ENCODE measurements around the gene RFX8. TPM values are rescaled to one million over a fixed set of nuclear protein-coding genes. Genes with fewer than 3 reads are reported as not detected.

The RFX8 gene
- total and polyA plus RNA-seq, 2 donors (not counting 3 experiments of a cell fraction or from before 2014, with no cell fraction given), result 0.21 to 1.00 TPM

DNA sequence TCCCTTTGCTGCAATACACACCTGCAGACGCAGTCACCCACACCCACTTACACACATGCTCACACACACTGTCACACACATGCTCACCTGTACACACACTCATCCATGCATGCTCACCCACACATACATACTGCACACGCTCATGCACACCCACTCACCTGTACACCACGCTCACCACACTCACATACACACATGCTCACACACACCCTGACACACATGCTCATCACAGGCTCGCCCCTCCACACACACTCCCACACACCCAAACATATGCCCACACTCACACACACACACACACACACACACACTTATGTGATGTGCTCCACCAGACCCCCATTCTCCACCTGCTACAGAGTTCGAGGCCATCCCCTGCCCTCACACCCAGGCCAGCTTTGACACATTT, 64.8 kb downstream of the RFX8 start:
- H3K4me3 ChIP-seq (replicated peaks in 1 of 3; ENCODE audit: insufficient read depth in 1 of 3, low read depth in 1 of 3, low read length in 3 of 3), result no peak overlapping the region
- TF ChIP-seq, protein P1, sequence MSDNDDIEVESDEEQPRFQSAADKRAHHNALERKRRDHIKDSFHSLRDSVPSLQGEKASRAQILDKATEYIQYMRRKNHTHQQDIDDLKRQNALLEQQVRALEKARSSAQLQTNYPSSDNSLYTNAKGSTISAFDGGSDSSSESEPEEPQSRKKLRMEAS (IDR thresholded peaks at IDR 0.05; ENCODE audit: insufficient read depth, insufficient read length), result no peak
- no peak for TF ChIP-seq MYC (IDR thresholded peaks at IDR 0.05; ENCODE audit: low read depth, low read length)
- TF ChIP-seq GATA2 (IDR thresholded peaks at IDR 0.05; ENCODE audit: insufficient read depth, insufficient read length, low read depth, low read length), result no peak
- no peak for TF ChIP-seq POLR2AphosphoS5 (IDR thresholded peaks at IDR 0.05; ENCODE audit: insufficient read depth, low read depth, low read length)
- TF ChIP-seq POLR2A (IDR thresholded peaks at IDR 0.05; ENCODE audit: low read depth, low read length), result no peak
- no peak for TF ChIP-seq FOS (IDR thresholded peaks at IDR 0.05; ENCODE audit: borderline replicate concordance, insufficient read depth, low read length)
- no peak for TF ChIP-seq EZH2 (IDR thresholded peaks at IDR 0.05; ENCODE audit: borderline replicate concordance, low read depth, low read length, severe bottlenecking)
- TF ChIP-seq JUN (IDR thresholded peaks at IDR 0.05; ENCODE audit: borderline replicate concordance, insufficient read depth, insufficient read length, low read depth), result no peak
- TF ChIP-seq, protein P2, sequence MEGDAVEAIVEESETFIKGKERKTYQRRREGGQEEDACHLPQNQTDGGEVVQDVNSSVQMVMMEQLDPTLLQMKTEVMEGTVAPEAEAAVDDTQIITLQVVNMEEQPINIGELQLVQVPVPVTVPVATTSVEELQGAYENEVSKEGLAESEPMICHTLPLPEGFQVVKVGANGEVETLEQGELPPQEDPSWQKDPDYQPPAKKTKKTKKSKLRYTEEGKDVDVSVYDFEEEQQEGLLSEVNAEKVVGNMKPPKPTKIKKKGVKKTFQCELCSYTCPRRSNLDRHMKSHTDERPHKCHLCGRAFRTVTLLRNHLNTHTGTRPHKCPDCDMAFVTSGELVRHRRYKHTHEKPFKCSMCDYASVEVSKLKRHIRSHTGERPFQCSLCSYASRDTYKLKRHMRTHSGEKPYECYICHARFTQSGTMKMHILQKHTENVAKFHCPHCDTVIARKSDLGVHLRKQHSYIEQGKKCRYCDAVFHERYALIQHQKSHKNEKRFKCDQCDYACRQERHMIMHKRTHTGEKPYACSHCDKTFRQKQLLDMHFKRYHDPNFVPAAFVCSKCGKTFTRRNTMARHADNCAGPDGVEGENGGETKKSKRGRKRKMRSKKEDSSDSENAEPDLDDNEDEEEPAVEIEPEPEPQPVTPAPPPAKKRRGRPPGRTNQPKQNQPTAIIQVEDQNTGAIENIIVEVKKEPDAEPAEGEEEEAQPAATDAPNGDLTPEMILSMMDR (IDR thresholded peaks at IDR 0.05; ENCODE audit: extremely low read depth in 1 of 2, insufficient read depth in 1 of 2, low read depth in 1 of 2, low read length in 2 of 2), result no peak
- no peak overlapping the region for H3K9ac ChIP-seq (replicated peaks; ENCODE audit: extremely low read depth, insufficient read depth, low read length)
- ChIA-PET POLR2A (no interaction called here), CTCF (interaction anchor here (1.2 to 7.8 kb wide), 5 partner anchors 9 to 133 kb away, joined by 3 to 55 read pairs (median 4); partner anchors contain the start of gene CREG2)
- dilution Hi-C loops (cut with MboI; ENCODE audit: extremely low pct_ligation_motif_present, low sequenced_read_pairs) (no loop called here), intact Hi-C loops (cut with micrococcal nuclease) (no loop called here)
- H3K4me2 ChIP-seq (ENCODE audit: insufficient read depth, low read length), result no peak overlapping the region
- peaks cover 0 to 18% of the 10 kb centered on the region in 2 experiments for H3K27me3 ChIP-seq (ENCODE audit: control insufficient read depth in 2 of 2, insufficient read depth in 2 of 2, low read length in 2 of 2)
- FAIRE-seq (no peak), DNase-seq (ENCODE audit: low read depth, low spot score) (no peak)
- no peaks in the 10 kb centered on the region for H3K9me1 ChIP-seq (replicated peaks; ENCODE audit: control insufficient read depth, extremely low read depth, insufficient read depth, low read length)
- H2AFZ ChIP-seq (ENCODE audit: low read depth, low read length), result no peak overlapping the region
- no peaks in the 10 kb centered on the region for H3K4me1 ChIP-seq (ENCODE audit: control insufficient read depth, extremely low read depth, insufficient read depth, low read length)
- H3K27ac ChIP-seq (ENCODE audit: insufficient read depth, low read depth, low read length), result no peak overlapping the region
- H4K20me1 ChIP-seq (replicated peaks; ENCODE audit: control insufficient read depth, extremely low read depth, insufficient read depth, low read length), result no peaks in the 10 kb centered on the region
- H3K36me3 ChIP-seq (ENCODE audit: control insufficient read depth in 2 of 2, extremely low read depth in 1 of 2, insufficient read depth in 2 of 2, low read length in 2 of 2), result no peaks in the 10 kb centered on the region
- no peaks in the 10 kb centered on the region for H3K9me3 ChIP-seq (replicated peaks; ENCODE audit: control insufficient read depth, insufficient read depth, low read length)
- no TSS peak for BruUV-seq (replicated peaks)
- H3K79me2 ChIP-seq (ENCODE audit: control insufficient read depth, insufficient read depth, low read length), result no peaks in the 10 kb centered on the region

Measured in endothelial cell of umbilical vein (primary cell).